Testis (tissue), 2 donors: ENCODE measurements around the gene UBR2.

Experiments
- POLR2A ChIP-seq: fragments of 450-650 bp; IDR thresholded peaks from one replicate; pipeline ENCODE4 v1.6.1; 2017; ENCODE audit warnings: antibody characterized with exemption, mild to moderate bottlenecking, moderate library complexity
- TF ChIP-seq, protein P1 (sequence below), 3 experiments: fragments of 450-650 bp in 2 of 3; fragments of 200-600 bp in 1 of 3; sonication (generic) in 1 of 3; IDR thresholded peaks; one replicate each; pipeline ENCODE4 v1.5.1; 2016 to 2019; ENCODE audit warnings: antibody characterized with exemption in 3 of 3, mild to moderate bottlenecking in 2 of 3, moderate library complexity in 1 of 3

DNA sequence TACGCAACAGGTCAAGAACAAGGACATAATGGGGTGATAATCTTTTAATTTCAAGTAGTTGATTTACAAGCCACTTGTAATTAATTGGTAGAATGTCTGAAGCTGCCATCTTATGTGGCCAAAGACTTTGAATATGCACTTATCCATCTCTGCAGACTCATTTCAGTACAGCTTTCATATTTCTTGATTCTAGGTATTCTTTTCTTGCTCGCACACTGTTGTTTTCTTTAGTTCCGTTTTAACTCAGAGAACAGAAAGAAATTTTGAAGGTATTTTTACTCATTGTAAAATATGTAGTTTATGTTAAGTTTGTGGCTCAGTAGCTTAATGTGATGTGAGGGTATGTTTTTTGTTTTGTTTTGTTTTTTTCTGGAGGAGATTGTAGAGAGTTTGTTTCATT lies 73.9 kb downstream of the UBR2 start:
- TF ChIP-seq, protein P1, sequence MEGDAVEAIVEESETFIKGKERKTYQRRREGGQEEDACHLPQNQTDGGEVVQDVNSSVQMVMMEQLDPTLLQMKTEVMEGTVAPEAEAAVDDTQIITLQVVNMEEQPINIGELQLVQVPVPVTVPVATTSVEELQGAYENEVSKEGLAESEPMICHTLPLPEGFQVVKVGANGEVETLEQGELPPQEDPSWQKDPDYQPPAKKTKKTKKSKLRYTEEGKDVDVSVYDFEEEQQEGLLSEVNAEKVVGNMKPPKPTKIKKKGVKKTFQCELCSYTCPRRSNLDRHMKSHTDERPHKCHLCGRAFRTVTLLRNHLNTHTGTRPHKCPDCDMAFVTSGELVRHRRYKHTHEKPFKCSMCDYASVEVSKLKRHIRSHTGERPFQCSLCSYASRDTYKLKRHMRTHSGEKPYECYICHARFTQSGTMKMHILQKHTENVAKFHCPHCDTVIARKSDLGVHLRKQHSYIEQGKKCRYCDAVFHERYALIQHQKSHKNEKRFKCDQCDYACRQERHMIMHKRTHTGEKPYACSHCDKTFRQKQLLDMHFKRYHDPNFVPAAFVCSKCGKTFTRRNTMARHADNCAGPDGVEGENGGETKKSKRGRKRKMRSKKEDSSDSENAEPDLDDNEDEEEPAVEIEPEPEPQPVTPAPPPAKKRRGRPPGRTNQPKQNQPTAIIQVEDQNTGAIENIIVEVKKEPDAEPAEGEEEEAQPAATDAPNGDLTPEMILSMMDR (IDR thresholded peaks at IDR 0.05), result no peak
- TF ChIP-seq POLR2A, result no peak
